Measurements from ENCODE around the gene PYCR2. TPM values are rescaled to one million over a fixed set of nuclear protein-coding genes. Genes with fewer than 3 reads are reported as not detected.

Gene PYCR2
- total RNA-seq, 2 donors from 2014 or later, result 34.2 to 52.4 TPM

- intact Hi-C loops (cut with DNase I), result no loop called here
- Histone ChIP-seq H3K4me3 (no peak overlapping the region), H3K9me3 (no peaks in the 10 kb centered on the region), H3K36me3 (replicated peaks in 1 of 2; ENCODE audit: insufficient read depth in 1 of 2, low read depth in 2 of 2) (no peaks in the 10 kb centered on the region), H3K27me3 (no peaks in the 10 kb centered on the region), H3K27ac (no peak overlapping the region), H3K4me1 (peaks cover 7% of the 10 kb centered on the region)
- no peak for ATAC-seq
- DNase-seq, result no peak
- WGBS, 2 donors, result 74 to 83% methylated on average over 14 of the region's 14 CpGs
- TF ChIP-seq CTCF (IDR thresholded peaks at IDR 0.05), result no peak
- no peak for TF ChIP-seq POLR2A (IDR thresholded peaks at IDR 0.05)
These were observed 4.4 kb upstream of the PYCR2 start for GRCh38 chr1:225928186-225929175.

- no peak overlapping the region for H3K27ac ChIP-seq
- ATAC-seq (no peak), DNase-seq (no peak)
- no peaks in the 10 kb centered on the region for H3K36me3 ChIP-seq (replicated peaks in 1 of 2; ENCODE audit: insufficient read depth in 1 of 2, low read depth in 2 of 2)
- H3K4me3 ChIP-seq, result no peak overlapping the region
- WGBS, 2 donors, result 78 to 83% methylated on average over 3 of the region's 3 CpGs
- H3K4me1 ChIP-seq, result peaks cover 25% of the 10 kb centered on the region
- intact Hi-C loops (cut with DNase I), result no loop called here
- no peaks in the 10 kb centered on the region for H3K9me3 ChIP-seq
- no peaks in the 10 kb centered on the region for H3K27me3 ChIP-seq
- TF ChIP-seq CTCF (IDR thresholded peaks at IDR 0.05) (no peak), POLR2A (IDR thresholded peaks at IDR 0.05) (no peak)
These were observed 2.6 kb upstream of the PYCR2 start for GRCh38 chr1:225926551-225927113.

GRCh38 chr1:225923381-225923691, 714 bp downstream of the PYCR2 start:
- no peaks in the 10 kb centered on the region for H3K27me3 ChIP-seq
- no peak for ATAC-seq
- WGBS, 2 donors, result 0 to 5% methylated on average over 8 of the region's 8 CpGs
- no peaks in the 10 kb centered on the region for H3K36me3 ChIP-seq (replicated peaks in 1 of 2; ENCODE audit: insufficient read depth in 1 of 2, low read depth in 2 of 2)
- H3K4me1 ChIP-seq, result peaks cover 56% of the 10 kb centered on the region
- no peak for TF ChIP-seq POLR2A (IDR thresholded peaks at IDR 0.05)
- no peak for TF ChIP-seq CTCF (IDR thresholded peaks at IDR 0.05)
- no peak for DNase-seq
- H3K4me3 ChIP-seq, result peak overlapping the region; percentile 87 to 95
- intact Hi-C loops (cut with DNase I), result no loop called here
- H3K9me3 ChIP-seq, result no peaks in the 10 kb centered on the region
- H3K27ac ChIP-seq, result peak overlapping the region; percentile 88 to 98 (median 96)

- Histone ChIP-seq H3K4me3 (no peak overlapping the region), H3K9me3 (no peaks in the 10 kb centered on the region), H3K36me3 (replicated peaks in 1 of 2; ENCODE audit: insufficient read depth in 1 of 2, low read depth in 2 of 2) (no peaks in the 10 kb centered on the region), H3K4me1 (peaks cover 56% of the 10 kb centered on the region), H3K27me3 (no peaks in the 10 kb centered on the region), H3K27ac (peak overlapping the region; percentile 88 to 98 (median 96))
- peak; percentile 34 for ATAC-seq
- TF ChIP-seq CTCF (IDR thresholded peaks at IDR 0.05) (no peak), POLR2A (IDR thresholded peaks at IDR 0.05) (peak in 1 of 3 donors; percentile 21)
- intact Hi-C loops (cut with DNase I), result no loop called here
- peak; percentile 61 to 78 (median 74) for DNase-seq
- WGBS, 2 donors, result 84 to 91% methylated on average over 10 to 23 of the region's 23 CpGs
These were observed 2.0 kb downstream of the PYCR2 start for GRCh38 chr1:225921734-225922709.

Measured in body of pancreas (tissue), 4 donors.